PC-3 (cell line): ENCODE results near the gene CDC42BPB.
"Not testable (repeated sequence)": the region's sequence is repeated elsewhere in the genome, so short reads cannot be mapped to it uniquely, and the experiment has no call there.

Experiments used
- CTCF ChIP-seq: fragments of 300-600 bp; sonication (generic); conservative IDR thresholded peaks from 2 replicates; pipeline ENCODE4 v1.5.1; 2017; ENCODE audit warnings: antibody characterized with exemption, low read depth, mild to moderate bottlenecking, low read length
- EZH2 ChIP-seq: fragments of 300-600 bp; sonication (generic); IDR thresholded peaks from one replicate; pipeline ENCODE4 v1.6.1; 2017; ENCODE audit warnings: antibody characterized with exemption, mild to moderate bottlenecking, low read length; ENCODE audit not compliant: unreplicated experiment
- EZH2phosphoT487 ChIP-seq: fragments of 300-600 bp; sonication (generic); IDR thresholded peaks from 2 replicates; pipeline ENCODE4 v1.6.1; 2018; ENCODE audit warnings: mild to moderate bottlenecking, antibody characterized with exemption, low read length, borderline replicate concordance

DNA sequence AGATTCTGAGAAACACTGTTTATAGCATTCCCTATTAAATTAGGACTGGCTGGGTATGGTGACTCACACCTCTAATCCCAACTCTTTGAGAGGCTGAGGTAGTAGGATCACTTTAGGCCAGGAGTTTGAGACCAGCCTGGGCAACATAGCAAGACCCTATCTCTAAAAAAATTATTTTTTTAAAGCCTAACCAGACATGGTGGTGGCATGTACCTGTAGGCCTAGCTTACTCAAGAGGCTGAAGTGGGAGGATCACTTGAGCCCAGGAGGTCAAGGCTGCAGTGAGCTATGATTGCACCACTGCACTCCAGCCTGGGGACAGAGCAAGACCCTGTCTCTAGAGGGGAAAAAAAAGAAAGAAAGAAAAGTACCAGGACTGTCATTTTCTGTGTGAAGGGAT, 160.6 kb downstream of the CDC42BPB start:
- TF ChIP-seq CTCF, EZH2phosphoT487, EZH2: not testable (repeated sequence)
